C4-2B (cell line): ENCODE results near the gene GSDMA.

ENCODE experiments used
- CTCF ChIP-seq: fragments of 450-650 bp; conservative IDR thresholded peaks from 2 replicates; pipeline ENCODE4 v1.5.1; 2017; ENCODE audit warnings: mild to moderate bottlenecking
- ZFX ChIP-seq: fragments of 450-650 bp; IDR thresholded peaks from 2 replicates; pipeline ENCODE4 v1.6.1; 2017

GRCh38 chr17:39916918-39917317 lies 45.9 kb upstream of the GSDMA start:
- TF ChIP-seq CTCF: no peak
- TF ChIP-seq ZFX: no peak
